Measurements from ENCODE around the gene BRINP2.

DNA sequence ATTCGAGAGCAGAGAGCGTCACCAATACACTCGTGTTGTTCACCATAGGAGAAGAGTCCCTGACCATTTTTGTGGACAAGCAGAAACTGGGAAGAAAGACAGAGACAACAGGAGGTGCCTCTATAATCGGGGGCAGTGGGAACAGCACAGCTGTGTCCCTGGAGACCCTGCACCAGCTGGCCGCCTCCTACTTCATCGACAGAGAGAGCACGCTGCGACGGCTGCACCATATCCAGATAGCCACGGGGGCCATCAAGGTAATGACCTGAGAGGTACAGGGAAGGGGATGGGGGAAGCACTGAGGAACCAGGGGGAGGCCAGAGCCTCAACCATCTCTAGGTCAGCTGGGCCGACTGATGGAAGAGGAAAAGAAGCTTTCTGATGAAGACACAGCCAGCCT, 86.4 kb downstream of the BRINP2 start:
- TF ChIP-seq, protein P1, sequence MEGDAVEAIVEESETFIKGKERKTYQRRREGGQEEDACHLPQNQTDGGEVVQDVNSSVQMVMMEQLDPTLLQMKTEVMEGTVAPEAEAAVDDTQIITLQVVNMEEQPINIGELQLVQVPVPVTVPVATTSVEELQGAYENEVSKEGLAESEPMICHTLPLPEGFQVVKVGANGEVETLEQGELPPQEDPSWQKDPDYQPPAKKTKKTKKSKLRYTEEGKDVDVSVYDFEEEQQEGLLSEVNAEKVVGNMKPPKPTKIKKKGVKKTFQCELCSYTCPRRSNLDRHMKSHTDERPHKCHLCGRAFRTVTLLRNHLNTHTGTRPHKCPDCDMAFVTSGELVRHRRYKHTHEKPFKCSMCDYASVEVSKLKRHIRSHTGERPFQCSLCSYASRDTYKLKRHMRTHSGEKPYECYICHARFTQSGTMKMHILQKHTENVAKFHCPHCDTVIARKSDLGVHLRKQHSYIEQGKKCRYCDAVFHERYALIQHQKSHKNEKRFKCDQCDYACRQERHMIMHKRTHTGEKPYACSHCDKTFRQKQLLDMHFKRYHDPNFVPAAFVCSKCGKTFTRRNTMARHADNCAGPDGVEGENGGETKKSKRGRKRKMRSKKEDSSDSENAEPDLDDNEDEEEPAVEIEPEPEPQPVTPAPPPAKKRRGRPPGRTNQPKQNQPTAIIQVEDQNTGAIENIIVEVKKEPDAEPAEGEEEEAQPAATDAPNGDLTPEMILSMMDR (IDR thresholded peaks at IDR 0.05), result no peak
- TF ChIP-seq POLR2A (IDR thresholded peaks at IDR 0.05), result no peak

Data from thyroid gland (tissue), 4 donors.